Astrocyte of the spinal cord (primary cell): ENCODE results near the gene CDS2.
A peak's percentile ranks its signal among the peaks of the same experiment; 100 is the strongest.

Experiments used
- DNase-seq: peaks from one replicate; pipeline ENCODE4 v3.0.0; 2011; ENCODE audit warnings: low read depth, low spot score
- H3K4me3 ChIP-seq: 2 replicates; pipeline ENCODE4 v1.5.1; 2011; ENCODE audit warnings: low read depth, mild to moderate bottlenecking, low read length, moderate library complexity
- CTCF ChIP-seq: IDR thresholded peaks from 2 replicates; pipeline ENCODE4 v1.5.1; 2012; ENCODE audit warnings: low read depth, mild to moderate bottlenecking, low read length, inconsistent platforms
- in situ Hi-C: cut with HindIII; loops from 2 replicates; pipeline ENCODE4 v1.10.0; 2017; ENCODE audit warnings: low sequenced_read_pairs

Gene CDS2

GRCh38 chr20:5126512-5127203, at the start of gene CDS2:
TSS of gene CDS2 (plus strand) at chr20:5127008. CDS start at chr20:5127093, 85 bp downstream.
- DNase-seq = peak; percentile 99
- peak within 1 kb of the TSS; percentile 82 for H3K4me3 ChIP-seq
- peak; percentile 59 for TF ChIP-seq CTCF
- in situ Hi-C loops = no loop called here

- H3K4me3 ChIP-seq = no peak overlapping the region
- in situ Hi-C loops = no loop called here
- DNase-seq = no peak
- TF ChIP-seq CTCF = no peak
Measured at GRCh38 chr20:5077761-5078387, 48.9 kb upstream of the CDS2 start.

- H3K4me3 ChIP-seq = no peak overlapping the region
- DNase-seq = no peak
- in situ Hi-C loops = no loop called here
- no peak for TF ChIP-seq CTCF
Measured at GRCh38 chr20:5078399-5078958, 48.3 kb upstream of the CDS2 start.

- H3K4me3 ChIP-seq = no peak overlapping the region
- no peak for TF ChIP-seq CTCF
- in situ Hi-C loops = no loop called here
- no peak for DNase-seq
Measured at GRCh38 chr20:5080384-5080877, 46.4 kb upstream of the CDS2 start.

- TF ChIP-seq CTCF = no peak
- in situ Hi-C loops = no loop called here
- DNase-seq = no peak
- H3K4me3 ChIP-seq = no peak overlapping the region
Measured at GRCh38 chr20:5085380-5085779, 41.4 kb upstream of the CDS2 start.

GRCh38 chr20:5088688-5089087, 38.1 kb upstream of the CDS2 start:
- in situ Hi-C loops = no loop called here
- no peak for TF ChIP-seq CTCF
- no peak overlapping the region for H3K4me3 ChIP-seq
- DNase-seq = no peak
